WTC11 (cell line): ENCODE data around the gene SRPX.

ENCODE experiments used
- FOXP4 ChIP-seq: sonication (generic); formaldehyde crosslinking; IDR thresholded peaks from 2 replicates; pipeline ENCODE4 v1.8.0; 2022; ENCODE audit warnings: mild to moderate bottlenecking, missing genetic modification reagents
- RELA ChIP-seq: sonication (generic); formaldehyde crosslinking; IDR thresholded peaks from 2 replicates; pipeline ENCODE4 v1.8.1; 2022; ENCODE audit warnings: missing genetic modification reagents, mild to moderate bottlenecking, borderline replicate concordance
- SMAD4 ChIP-seq: sonication (generic); formaldehyde crosslinking; IDR thresholded peaks from 2 replicates; pipeline ENCODE4 v1.8.0; 2022; ENCODE audit warnings: mild to moderate bottlenecking, missing genetic modification reagents

GRCh38 chrX:38192007-38192810 lies 28.5 kb downstream of the SRPX start:
- TF ChIP-seq RELA (CRISPR knock-in tag) = no peak
- TF ChIP-seq FOXP4 (CRISPR knock-in tag) = no peak
- no peak for TF ChIP-seq SMAD4
